Activated T-cell treated with anti-CD3 and anti-CD28 coated beads for 48 hours (primary cell): Measurements from ENCODE around the gene CHIC1.
"Not testable (repeated sequence)": the region's sequence is repeated elsewhere in the genome, so short reads cannot be mapped to it uniquely, and the experiment has no call there.

ENCODE experiments used
- DNase-seq: peaks from one replicate; pipeline ENCODE4 v3.0.0-alpha.2; 2020; ENCODE audit warnings: low read depth

Gene CHIC1

DNA sequence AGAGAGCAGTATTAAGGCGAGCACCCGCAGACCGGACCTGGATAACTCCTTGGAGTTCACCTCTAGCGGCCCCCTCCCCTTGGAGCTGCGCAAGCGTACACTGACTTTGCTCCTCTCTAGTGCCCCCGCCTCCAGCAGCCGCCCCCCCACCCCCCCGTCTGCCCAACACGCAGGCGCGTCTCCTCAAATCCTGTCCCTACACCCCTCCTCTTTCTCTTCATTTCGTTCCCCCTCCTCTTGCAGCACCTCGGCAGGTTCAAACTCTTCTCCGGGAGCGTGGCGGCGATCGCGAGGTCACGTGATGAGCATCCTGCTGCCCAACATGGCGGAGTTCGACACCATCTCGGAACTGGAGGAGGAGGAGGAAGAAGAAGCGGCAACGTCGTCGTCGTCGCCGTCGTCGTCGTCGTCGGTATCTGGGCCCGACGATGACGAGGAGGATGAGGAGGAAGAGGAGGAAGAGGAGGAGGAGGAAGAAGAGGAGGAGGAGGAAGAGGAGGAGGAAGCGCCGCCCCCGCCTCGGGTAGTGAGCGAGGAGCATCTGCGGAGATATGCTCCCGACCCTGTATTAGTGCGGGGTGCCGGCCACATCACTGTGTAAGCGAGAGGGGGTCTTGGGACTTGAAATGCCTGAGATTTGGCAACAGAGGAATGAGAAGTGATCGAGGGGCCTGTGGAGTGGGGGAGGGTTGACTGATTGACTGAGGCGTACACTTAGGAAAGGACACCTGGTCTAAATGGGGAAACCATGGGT lies at the start of gene CHIC1:
Gene CHIC1 (plus strand): TSS at position 214 of the 754 bp plus-strand sequence. CDS start 88 bp downstream, at position 302.
- peak; percentile 47 for DNase-seq

DNA sequence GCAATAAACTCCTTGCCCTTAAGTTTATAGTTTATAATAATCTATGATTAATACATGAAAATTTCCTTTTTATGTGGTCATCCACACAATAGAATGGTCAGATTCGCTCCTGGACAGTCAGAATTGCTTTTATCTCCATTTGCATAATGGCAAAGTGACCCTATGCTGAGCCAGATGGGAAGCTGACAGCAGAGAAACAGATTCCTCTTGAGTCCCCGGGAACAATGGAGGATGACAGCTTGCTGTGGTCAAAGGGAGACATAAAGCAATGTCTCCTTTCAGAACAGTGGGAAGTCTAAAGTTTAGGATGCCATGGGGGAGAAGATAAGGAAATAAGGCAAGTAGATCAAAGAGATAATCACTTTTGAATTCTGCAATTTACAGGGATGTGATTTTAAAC lies 40.2 kb upstream of the CHIC1 start:
- DNase-seq, result not testable (repeated sequence)

DNA sequence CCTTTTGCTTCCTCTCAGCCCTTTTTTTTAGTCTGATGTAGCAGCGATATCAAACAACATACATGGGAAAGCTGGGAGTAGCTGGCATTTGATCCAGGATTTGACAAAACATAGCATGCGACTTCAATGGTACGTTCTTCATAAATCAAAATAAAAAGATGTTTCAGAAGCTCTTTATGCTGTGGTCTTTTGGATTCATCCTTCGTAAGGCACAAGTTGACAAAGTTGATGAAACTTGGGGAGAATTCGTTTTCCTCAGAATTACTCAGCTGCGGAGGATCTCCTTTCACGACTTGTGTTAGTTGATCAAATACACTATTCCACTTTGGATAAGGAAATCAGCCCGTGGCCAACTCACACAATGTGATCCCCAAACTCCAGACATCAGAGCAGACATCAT lies 38.1 kb upstream of the CHIC1 start:
- DNase-seq, result no peak

DNA sequence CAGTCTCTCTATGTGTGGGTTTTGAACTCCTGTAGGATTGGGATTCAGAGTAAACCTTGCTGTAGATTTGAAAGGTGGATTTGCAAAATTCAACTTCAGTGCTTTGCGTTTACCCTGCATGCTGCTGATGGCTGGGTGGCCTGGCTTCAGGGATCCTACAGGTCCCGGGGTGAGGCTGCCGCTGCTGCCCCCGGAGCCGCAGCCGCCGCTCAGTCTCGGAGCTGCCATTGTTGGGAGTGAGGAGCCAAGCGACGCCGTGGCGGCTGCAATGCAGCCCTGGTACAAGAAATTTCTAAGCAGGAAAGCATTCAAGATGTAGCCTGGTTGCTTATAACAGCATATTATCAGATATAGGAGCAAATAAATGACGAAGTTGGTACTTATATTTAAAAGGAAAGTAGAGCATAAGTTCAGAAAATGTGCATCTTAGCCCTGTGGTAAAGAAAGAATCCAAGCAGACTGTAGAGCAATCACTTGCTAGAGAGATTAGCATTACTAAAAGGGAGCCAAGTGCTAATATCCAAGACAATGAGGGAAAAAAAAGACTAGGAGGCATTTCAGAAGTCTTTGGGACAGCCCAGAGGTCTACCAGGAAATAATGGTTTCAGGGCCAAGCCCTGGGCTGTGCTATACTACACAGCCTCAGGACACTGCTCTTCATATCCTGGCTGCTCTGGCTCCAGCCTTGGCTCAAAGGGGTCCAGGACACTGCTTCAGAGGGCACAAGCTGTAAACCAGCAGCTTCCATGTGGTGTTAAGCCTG lies 36.9 kb upstream of the CHIC1 start:
- no peak for DNase-seq

DNA sequence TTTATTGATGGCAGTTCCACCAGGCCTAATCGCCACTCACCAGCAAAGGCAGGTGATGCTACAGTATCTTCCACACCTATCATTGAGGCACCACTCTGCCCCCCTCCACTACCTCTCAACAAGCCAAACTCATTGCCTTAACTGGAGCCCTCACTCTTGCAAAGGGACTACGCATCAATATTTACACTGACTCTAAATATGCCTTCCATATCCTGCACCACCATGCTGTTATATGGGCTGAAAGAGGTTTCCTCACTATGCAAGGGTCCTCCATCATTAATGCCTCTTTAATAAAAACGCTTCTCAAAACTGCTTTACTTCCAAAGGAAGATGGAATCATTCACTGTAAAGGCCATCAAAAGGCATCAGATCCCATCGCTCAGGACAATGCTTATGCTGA lies 31.3 kb upstream of the CHIC1 start:
- DNase-seq, result not testable (repeated sequence)

DNA sequence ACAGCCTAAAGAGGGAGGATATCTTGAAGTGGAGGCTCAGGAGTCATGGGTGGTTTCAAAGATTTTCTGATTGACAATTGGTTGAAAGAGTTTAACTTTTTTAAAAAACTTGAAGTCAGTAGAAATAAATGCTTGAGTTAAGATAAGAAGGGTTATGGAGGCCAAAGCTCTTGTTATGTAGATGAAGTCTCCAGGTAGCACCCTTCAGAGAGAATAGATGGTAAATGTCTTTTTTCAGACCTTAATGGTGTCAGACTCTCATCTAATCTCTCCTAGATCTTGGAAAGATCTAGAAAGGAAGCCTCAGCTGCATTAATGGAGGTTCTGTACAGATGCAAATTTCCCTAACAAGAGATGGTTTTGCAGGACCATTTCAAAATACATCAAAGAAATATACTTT lies 6.8 kb upstream of the CHIC1 start:
- no peak for DNase-seq

DNA sequence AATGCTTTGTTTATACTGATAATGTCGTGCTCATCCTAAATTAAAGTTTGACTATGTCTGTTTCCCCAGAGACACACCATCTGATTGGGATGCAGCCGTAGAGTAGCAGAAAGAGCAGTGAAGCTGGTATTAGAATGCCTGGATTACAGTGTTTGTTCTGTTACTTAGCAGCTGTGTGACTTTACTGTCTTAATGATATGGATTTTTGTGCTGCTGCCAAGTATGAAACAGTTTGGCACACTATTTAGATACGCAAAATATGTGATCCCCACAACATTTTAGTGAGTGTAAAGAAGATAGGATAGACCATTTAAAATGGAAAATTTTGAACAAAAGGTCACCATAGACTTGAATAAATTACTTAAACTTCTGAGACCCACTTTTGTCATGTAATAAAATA lies 1.2 kb upstream of the CHIC1 start:
- DNase-seq, result no peak

DNA sequence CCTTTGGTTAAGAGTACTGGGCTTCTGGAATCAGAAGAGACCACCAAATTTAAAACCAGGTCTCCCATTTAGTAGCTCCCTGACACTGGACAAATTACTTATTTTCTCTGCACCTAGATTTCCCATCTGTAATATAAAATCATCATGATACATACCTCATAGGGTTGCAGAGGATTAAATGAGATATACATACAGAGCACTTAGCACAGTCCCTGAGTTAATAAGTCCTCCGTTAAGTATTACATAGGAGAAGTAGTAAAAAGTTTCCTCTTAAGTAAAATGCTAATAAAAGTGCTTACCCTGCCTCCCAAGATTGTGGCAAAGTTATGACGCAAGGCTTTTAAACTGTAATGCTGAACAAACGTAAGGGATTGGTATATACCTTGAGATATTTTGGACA lies 539 bp upstream of the CHIC1 start:
- no peak for DNase-seq

DNA sequence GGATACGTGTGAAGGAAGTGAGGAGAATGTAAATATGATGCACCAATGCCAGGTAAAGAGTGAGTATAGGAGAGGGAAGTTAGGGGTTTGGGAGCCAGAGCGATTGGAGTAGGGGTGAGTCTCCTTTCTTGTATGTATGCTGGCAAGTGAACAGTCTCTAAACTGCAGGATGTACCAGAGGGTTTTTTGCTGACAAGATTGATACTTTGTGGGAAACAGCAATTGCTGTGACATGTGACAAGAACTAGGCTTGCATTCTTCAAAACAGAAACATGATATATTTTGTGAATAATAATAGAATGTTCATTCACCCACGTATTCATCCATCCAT lies 706 bp downstream of the CHIC1 start:
- DNase-seq, result no peak

DNA sequence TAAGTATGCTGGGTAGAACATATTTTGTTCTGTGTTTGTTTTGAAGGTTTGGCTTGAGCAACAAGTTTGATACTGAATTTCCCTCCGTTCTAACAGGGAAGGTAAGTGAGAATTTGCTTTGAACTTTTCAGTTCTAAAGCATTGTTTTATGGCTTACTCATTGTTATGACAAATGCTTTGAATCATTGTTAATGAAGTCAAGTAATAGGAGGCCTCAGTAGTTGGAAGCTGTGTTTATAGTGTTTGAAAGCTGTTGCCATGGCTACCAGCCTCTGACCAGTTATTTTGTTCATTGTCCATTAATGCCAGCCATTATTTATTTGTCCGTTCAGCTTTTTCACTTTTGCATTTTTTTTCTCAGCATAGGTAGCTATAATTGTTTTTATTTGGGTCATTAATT lies 14.4 kb downstream of the CHIC1 start:
- DNase-seq, result no peak

DNA sequence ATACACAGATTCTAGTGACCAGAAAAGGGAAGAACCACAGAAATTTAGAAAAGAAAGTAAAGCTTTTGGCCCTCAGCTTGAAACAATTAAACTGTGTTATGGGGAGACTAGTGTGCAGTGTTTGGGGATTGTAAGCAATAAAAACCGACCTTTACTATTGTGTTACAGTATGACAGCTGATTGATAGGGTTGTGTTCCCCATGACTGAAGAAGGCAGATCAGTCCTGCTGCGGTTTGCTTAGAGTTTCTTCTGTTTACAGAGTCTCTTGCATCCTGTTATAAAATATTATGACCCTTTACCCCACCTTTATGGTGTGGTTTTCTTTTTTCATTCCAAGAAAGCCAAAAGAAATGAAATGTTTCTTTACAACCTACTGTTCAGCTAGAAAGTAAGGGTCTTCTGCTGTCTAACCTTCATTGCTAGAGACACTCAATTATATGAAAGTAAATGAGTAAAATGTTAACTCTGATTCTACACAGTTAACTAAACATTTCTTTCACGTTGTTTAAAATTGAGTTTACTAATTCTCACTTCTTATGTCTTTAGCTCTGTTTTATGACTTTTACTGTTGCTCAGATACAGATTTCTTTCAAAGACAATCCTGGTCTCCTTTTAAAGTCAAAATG lies 18.1 kb downstream of the CHIC1 start:
- no peak for DNase-seq

DNA sequence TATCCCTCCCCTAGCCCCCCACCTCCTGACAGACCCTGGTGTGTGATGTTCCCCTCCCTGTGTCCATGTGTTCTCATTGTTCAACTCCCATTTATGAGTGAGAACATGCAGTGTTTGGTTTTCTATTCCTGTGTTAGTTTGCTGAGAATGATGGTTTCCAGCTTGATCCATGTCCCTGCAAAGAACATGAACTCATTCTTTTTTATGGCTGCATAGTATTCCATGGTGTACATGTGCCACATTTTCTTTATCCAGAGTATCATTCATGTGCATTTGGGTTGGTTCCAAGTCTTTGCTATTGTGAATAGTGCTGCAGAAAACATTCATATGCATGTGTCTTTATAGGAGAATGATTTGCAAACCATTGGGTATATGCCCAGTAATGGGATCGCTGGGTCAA lies 34.8 kb downstream of the CHIC1 start:
- DNase-seq, result not testable (repeated sequence)

DNA sequence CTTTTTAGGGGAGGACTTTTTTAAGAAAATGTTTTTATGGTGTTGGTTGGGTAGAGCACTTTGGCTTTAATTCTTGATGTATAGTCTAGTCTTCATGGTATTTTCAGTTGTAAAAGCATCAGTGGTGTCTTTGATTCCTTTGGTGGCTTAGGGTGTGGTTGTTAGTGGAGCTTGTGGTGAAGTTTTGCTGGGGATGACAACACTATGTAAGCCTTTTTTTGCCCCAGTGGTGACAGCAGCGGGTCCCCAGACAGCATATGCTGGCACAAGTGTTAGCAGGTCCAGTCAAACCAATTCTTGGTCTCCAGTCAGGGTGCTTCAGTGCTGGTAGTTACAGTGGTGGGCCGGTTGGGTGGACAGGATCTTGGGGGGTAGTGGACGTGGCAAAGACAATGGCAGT lies 52.0 kb downstream of the CHIC1 start:
- no peak for DNase-seq

DNA sequence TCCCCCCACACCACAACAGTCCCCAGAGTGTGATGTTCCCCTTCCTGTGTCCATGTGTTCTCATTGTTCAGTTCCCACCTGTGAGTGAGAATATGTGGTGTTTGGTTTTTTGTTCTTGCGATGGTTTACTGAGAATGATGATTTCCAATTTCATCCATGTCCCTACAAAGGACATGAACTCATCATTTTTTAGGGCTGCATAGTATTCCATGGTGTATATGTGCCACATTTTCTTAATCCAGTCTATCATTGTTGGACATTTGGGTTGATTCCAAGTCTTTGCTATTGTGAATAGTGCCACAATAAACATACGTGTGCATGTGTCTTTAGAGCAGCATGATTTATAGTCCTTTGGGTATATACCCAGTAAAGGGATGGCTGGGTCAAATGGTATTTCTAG lies 78.7 kb downstream of the CHIC1 start:
- not testable (repeated sequence) for DNase-seq

DNA sequence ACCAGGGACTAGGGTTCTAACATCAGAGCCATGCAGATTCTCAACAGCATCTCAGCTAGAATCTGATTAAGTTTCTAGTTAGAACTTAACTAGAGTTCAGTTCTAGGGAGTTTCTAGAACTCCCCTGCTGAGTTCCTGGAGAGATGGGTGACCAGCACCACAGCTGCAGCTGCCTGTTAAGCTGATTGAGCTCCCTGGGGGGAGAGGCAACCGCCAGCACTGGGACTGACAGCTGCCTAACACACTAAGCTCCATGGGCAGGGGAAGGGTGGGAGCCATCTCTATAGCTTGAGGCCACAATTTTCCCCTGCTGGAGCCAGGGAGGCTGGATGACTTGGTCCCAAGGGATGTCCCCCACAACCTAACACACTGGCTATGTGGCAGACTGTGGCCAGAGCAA lies 84.2 kb downstream of the CHIC1 start:
- DNase-seq, result no peak

DNA sequence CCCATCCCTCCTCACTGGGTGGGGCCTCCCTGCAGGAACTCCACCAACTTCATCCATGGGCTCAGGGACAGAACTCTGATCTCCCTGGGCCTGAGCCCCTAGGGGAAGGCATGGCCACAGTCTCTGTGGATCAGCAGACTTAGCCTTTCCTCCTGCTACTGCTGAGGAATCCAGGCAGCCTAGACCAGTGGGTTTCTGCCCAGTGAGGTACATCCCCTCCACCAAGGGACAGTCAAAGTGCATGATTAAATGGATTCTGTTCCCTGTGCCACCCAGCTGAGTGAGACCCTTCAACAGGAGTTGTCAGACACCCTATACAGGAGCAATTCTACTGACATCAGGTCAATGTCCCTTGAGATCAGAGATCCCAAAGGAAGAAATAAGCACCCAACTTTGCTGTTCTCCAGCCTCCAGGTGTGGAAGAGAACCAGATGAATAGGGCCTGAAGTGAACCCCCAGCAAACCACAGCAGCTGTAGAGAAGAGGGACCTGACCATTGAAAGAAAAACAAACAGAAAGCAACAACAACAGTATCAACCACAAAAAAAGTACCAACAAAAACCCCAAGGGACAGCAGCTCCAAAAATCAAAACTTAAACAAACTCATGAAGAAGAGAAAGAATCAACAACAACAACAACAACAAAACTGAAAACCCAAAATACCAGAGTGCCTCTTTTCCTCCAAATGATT lies 84.8 kb downstream of the CHIC1 start:
- DNase-seq, result no peak

DNA sequence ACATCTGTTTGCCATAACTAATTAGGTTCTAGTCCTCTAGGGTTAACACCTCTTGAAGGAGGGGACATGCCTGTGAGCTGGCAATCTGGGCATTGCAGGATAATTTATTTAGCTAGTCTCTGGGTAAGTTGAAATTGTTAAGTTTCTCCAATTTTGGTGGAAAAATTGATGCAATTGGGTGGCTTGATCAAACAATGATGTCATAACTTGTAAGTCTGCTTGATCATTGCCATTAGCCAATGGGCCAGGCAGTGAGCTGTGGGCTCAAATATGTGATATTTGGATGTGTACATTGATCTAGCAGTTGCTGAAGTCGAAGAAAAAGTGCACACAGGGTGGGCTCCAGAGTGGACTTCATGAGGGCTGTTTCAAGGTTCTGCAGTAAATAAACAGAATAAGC lies 98.3 kb downstream of the CHIC1 start:
- not testable (repeated sequence) for DNase-seq

DNA sequence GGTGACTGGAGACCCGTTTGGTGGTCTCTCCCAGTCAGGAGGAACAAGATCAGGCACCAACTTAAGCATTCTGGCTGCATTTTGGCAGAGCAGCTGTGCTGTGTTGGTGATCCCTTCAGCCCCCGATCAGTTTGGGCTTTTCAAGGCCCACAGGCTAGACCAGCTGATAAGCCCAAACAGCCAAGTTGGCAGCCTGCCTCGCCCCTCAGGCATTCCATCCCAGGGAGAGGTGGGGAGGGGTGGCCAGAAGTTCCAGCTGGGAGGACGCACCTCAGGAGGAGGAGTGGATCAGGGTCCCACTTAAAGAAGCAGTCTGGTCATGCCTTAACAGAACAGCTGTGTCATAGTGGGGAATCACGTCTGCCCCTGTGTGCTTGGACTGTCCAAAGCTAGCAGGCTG lies 105.8 kb downstream of the CHIC1 start:
- DNase-seq, result no peak

DNA sequence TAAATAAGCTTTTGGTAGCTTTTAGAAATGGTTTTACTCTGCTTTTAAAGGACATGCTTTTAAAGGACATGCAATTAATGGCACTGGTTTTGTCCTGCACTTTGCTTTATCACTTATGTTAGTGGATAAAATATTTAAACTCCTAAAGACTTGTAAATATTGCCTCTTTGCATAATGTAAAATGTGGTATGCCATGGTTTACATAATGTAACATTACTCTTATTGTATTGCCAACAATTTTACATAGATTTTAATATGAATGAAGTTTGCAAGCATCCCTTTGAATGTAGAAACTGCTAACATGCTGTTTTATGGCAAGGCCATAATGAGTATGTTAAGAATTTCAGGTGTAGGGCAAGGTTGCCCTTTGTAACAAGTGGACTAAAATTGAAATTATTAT lies 118.4 kb downstream of the CHIC1 start:
- no peak for DNase-seq

DNA sequence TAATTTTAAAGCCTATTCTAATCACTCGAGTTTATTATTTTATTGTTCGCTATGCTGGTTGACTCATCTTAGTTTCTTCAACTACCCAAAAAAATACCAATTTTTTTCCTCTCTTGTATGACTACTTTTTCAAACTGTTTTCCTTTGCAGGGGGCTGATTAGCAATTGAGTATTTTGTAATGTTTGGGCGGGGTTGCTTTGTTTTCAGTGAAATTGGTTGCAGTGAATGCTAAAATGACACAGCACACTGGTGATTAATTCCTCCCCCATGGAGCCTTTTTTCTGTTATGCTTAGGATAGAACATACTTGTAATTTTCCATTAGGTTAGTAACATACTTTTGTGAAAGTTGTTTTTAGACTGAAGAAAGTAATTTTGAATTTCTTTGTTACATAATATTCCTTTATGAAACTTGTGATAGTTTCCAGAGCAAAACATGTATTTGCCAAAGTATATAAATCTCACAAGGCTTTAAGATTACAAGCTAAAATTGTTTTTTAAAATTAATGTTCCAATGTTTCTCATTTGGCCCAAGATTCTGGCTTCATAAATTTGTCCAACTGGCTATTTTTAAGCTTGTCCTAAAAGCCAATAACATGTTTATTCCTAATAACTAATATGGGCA lies 120.4 kb downstream of the CHIC1 start:
- DNase-seq, result no peak

DNA sequence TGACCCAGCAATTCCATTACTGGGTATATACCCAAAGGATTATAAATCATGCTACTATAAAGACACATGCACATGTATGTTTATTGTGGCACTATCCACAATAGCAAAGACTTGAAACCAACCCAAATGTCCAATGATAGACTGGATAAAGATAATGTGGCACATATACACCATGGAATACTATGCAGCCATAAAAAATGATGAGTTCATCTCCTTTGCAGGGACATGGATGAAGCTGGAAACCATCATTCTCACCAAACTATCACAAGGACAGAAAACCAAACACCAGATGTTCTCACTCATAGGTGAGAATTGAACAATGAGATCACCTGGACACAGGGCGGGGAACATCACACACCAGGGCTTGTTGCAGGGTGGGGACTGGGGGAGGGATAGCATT lies 144.0 kb downstream of the CHIC1 start:
- DNase-seq, result not testable (repeated sequence)

DNA sequence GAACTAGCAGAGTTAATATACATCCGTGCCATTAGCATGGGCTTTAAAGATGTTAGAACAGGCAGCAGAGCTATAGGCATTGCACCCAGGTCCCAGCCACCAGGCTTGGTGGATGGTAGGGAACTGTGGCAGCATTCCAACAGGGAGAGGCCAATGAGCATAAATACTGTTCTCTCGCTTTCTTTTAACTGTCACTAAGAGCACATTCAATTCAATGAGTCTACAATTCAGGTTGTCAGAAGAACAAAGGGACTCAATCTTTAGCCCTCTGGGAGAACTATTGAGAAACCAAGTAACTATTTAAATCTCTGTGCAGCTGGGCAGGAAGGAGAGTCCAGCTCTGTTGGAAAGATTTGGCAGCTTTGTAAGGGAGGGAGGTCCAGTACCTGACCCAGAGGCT lies 165.6 kb downstream of the CHIC1 start:
- no peak for DNase-seq
